AG10803 (cell line): ENCODE measurements around the gene BID.

ENCODE experiments used
- DNase-seq: peaks from one replicate; pipeline ENCODE4 v3.0.0; 2010; ENCODE audit warnings: low read depth
- H3K4me3 ChIP-seq: 2 replicates; pipeline ENCODE4 v1.5.1; 2011; ENCODE audit warnings: mild to moderate bottlenecking, low read length, control low read depth
- TF ChIP-seq, protein P1 (sequence below): conservative IDR thresholded peaks from 2 replicates; pipeline ENCODE4 v1.5.1; 2011; ENCODE audit warnings: mild to moderate bottlenecking, low read length, control low read depth, inconsistent platforms

The BID gene

DNA sequence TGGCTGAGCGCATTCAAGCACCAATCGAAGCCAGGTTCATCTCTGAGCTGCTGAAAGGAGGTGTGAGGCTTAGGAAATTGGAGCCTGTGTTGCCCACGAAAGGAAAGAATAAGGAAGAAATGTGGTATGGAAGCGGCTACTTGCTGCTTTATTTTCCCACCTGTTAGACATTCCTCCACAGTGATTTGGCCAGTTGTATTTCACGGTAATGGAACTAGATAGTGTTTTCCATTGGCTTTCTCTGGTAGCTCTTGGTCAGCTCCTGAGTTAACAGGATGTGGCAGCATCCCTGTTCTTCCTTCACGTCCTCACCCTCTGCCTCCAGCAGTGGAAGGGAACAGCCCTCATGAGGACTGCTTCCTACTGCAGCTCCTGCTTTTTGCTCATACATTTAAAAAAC, 44.7 kb downstream of the BID start:
- TF ChIP-seq, protein P1, sequence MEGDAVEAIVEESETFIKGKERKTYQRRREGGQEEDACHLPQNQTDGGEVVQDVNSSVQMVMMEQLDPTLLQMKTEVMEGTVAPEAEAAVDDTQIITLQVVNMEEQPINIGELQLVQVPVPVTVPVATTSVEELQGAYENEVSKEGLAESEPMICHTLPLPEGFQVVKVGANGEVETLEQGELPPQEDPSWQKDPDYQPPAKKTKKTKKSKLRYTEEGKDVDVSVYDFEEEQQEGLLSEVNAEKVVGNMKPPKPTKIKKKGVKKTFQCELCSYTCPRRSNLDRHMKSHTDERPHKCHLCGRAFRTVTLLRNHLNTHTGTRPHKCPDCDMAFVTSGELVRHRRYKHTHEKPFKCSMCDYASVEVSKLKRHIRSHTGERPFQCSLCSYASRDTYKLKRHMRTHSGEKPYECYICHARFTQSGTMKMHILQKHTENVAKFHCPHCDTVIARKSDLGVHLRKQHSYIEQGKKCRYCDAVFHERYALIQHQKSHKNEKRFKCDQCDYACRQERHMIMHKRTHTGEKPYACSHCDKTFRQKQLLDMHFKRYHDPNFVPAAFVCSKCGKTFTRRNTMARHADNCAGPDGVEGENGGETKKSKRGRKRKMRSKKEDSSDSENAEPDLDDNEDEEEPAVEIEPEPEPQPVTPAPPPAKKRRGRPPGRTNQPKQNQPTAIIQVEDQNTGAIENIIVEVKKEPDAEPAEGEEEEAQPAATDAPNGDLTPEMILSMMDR, result no peak

DNA sequence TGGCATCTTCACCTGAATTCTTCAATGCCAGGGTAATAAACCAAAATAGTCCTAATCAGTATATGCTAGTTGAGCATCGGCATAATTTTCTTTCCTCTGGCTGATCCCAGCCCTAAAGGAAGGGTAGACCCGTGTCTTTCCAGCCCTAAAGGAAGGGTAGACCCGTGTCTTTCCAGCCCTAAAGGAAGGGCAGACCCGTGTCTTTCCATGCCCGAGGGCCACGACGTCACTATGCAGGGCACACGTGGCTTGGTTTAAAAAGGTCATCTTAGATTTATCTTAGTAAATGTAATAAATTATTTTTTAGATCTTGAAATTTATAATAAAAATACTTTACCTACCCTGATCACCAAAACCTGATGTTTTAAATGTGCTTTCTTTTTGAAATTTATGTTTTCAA, 45.5 kb downstream of the BID start:
- TF ChIP-seq, protein P1, result no peak
- no peak for DNase-seq
- no peak overlapping the region for H3K4me3 ChIP-seq

More for the DNA sequence above, 44.7 kb downstream of the BID start:
- no peak overlapping the region for H3K4me3 ChIP-seq
- no peak for DNase-seq

GRCh38 chr22:17726928-17727897, 47.1 kb downstream of the BID start:
- no peak for DNase-seq
- TF ChIP-seq, protein P1, result no peak
- H3K4me3 ChIP-seq, result no peak overlapping the region

DNA sequence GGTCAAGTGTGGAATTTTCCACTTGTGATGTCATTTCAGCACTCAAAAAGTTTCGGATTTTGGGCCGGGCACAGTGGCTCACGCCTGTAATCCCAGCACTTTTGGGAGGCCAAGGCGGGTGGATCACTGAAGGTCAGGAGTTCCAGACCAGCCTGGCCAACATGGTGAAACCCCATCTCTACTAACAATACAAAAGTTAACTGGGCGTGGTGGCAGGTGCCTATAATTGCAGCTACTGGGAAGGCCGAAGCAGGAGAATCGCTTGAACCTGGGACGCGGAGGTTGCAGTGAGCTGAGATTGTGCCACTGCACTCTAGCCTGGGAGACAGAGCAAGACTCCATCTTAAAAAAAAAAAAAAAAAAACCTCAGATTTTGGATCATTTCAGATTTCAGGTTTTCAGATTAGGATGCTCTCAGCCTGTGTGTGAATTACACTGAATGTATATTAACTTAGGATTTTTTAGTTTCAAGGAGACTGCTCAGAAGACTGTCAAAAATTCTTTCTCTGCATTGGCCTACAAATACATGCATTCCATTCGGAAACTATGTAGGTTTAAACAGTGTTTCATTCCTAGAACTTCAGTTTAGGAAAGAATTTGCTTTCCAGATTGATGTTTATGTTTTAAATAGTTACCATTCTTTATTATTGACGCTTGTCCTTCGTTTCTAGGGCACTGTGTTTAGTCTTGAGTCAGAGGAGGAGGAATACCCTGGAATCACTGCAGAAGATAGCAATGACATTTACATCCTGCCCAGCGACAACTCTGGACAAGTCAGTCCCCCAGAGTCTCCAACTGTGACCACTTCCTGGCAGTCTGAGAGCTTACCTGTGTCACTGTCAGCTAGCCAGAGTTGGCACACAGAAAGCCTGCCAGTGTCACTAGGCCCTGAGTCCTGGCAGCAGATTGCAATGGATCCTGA, 48.0 kb downstream of the BID start:
- TF ChIP-seq, protein P1, result no peak
- peak; percentile 45 for DNase-seq
- H3K4me3 ChIP-seq, result no peak overlapping the region

DNA sequence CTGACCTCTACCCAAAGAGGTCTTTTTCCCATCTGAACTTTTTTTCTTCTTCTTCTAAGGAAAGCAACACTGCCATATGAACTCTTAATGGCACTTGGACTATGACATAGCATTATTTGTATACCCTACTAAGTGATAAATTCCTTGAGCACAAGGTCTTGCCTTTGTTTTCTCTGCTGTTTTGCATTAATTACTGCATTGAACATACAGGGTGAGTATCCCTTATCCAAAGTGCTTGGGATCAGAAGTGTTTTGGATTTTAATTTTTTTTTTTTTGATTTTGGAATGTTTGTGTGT, 48.8 kb downstream of the BID start:
- no peak overlapping the region for H3K4me3 ChIP-seq
- no peak for DNase-seq
- TF ChIP-seq, protein P1, result no peak

DNA sequence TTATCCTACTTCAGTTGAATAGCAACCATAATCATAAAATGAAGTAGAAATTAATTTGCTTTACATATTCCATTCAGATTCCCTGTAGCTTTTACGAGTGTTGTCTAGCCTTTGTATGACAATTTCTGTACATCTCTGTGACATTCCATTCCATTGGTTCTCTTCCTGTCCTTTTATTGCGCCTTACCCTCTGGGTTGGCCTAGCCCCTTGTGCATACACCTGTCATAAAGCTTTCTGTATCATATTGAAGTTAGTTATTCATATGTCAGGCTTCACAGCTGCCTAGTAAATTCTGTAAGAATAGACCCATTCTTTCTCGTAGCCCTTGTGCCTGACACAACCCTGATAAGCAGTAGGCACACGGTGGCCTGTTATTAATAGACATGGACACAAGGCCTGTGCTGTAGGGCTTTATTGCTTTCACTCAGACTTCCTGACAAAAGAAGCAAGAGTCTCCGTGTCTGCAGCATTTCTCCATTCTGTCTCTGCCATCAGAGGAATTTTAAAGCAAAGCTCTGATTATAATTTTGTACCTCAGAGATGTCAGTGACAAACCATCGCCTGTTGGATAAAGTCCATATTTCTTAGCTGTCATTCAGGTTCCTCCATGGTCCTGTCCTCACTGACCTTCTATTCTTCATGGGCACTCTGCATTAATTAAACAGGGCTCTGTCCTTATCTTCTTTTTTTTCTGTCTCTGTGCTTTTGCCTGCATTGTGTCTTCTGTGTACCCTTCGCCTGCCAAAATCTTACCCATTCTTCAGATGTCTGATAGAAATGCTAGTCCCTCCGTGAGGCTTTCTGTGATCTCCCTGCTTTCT, 49.4 kb downstream of the BID start:
- DNase-seq, result no peak
- H3K4me3 ChIP-seq, result no peak overlapping the region
- TF ChIP-seq, protein P1, result no peak
